Measurements from ENCODE around the gene TDRD5.

TDRD5 gene, protein sequence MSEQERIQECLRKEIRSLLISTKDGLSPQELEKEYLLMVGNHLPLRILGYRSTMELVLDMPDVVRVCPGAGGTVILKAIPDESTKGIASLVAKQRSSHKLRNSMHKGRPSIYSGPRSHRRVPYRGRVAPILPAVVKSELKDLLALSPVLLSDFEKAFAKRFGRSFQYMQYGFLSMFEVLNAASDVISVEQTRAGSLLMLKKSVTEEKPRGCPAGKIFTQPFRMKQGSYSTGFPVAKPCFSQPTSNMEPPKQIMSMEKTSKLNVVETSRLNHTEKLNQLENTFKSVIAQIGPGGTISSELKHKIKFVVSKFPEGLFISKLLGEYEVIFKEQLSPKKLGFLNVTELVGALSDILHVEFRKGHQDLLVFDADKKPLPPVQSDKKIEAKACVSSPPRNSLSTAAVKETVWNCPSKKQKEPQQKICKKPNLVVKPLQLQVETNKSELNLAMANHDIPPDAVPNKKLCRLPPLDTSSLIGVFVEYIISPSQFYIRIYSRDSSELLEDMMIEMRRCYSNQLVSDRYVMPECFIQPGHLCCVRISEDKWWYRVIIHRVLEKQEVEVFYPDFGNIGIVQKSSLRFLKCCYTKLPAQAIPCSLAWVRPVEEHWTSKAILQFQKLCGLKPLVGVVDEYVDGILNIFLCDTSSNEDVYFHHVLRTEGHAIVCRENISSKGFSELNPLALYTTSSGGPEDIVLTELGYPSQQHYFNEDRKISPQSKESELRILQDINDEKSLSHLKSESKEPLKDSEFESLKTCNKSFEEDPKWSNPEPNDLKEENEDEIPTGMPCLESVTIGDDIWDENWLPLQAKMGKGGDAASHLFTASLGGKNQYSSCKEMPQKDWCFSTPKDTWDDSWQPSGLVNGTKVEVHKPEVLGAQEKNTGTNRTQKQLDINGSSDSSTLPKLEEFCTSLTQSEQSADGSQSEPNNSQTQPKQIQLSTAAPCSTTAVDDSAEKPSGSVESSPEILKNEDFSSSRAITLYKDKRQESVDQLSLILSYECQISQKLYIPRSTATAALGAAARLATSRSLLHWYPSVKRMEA

DNA sequence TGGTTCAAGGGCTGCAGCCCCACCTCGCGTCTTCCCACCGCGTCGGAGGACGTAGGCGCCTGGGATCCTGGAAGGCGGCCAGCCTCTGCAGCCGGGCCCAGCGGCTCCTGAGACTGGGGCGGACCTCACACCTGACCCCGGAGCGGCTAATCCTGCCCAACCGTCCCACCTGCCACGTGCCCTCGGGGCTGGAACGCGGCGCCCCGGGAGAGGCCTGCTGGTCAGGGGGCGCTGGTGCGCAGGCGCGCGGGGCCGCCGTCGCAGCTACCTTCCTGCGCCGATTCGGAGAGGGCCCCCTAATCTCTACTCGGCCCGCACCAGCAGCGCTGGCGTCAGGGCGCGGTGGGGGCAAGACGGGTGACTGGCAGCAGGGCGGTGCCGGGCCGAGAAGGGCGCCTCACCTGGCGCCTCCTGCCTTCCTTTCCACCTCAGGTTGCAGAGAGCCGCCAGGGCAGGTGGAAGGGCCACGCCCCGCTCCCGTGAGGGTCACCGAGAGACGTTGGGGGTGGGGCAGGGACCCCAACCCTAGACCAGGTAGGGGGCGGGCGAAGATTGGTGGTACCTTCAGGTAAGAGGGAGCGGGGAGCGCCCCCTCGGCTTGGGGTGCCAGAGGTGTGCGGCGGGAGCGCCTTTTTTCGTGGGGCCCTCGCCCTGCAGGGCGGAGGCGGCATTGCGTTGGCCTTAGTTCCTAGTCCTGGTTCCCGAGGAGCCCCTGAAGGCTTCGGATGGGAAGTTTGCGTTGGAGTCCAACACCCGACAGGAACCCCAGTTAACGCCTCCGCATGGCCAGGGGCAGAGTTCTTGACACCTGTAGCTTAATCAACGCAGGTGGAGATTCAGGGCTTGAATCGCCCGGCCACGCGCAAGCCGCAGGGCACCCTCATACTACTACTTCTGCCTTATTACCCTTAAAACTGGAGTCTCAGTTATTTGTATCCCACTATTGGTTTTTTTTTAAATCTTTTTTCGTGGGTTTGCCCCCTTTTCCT, at the start of gene TDRD5:
Gene TDRD5 (plus strand): TSS at position 241 of the 989 bp plus-strand sequence. CDS start 784 bp downstream, outside the sequence.
- DNase-seq (ENCODE audit: low read depth in 3 of 3) = no peak

DNA sequence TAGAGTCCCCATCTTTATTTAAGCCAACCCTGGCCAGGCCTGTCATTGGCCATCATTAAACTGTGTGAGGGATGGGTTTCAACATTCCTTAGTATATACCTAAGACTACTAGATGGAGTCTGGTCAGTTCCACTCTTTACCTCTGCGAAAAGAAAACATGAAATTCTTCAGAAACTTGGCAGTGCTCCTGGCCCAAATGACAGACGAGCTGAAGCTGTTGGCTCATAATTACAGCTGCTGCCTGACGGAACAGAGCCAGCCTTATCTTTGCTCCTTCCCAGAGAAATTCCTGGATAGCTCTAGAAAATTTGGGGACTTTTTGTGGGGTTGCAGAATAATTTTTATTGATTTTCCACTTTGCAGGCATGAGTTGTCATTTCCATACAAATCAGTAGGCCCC, 46.3 kb upstream of the TDRD5 start:
- no peak for DNase-seq (ENCODE audit: low read depth in 3 of 3)

DNA sequence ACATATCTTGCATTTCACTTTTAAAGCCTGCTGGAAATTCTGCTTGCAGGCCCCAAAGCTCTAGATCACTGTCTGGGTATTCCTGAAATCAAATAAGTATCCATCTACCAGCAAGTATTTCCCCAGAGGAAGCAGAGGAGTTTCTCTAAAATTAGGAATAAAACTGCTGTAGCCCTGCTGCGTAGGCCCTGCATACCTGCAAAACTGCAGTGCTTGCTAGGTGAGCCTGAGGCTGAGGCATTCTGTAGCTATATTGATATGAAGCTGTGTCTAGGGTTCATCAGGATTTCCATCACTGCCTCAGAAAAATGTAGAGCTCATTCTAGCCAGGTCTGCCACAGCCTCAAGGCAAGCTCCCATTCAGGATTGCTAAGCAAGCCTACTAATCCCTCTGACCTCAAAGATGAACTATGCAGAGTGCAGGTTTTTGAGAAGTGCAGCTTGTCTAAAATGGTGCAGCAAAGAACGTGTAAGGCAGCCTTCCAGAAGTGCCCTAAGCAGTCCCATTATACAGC, 44.6 kb upstream of the TDRD5 start:
- DNase-seq (ENCODE audit: low read depth in 3 of 3) = no peak

- no peak for DNase-seq (ENCODE audit: low read depth in 3 of 3)
Measured at GRCh38 chr1:179548666-179549367, 42.8 kb upstream of the TDRD5 start.

- no peak for DNase-seq (ENCODE audit: low read depth in 3 of 3)
Measured at GRCh38 chr1:179549368-179549700, 42.3 kb upstream of the TDRD5 start.

GRCh38 chr1:179550746-179551682, 40.6 kb upstream of the TDRD5 start:
- DNase-seq (ENCODE audit: low read depth in 3 of 3) = no peak

DNA sequence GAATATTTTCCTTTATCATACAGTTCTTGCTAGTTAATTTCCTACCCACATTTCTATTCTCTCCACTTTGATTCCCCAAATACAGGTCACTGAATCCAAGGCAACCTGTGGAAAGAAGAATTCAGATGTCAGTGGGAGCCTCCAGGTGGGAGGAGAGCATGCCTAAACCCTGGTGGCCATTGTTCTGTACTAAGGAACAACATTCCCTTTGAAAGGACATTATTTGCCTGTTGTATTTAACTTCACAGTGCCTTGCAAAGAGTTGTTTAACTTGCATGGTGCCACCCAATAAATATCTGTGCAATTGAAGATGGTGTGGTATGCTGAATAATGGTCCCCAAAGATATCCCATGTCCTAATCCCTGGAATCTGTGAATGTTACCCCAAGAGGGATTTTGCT, 37.2 kb upstream of the TDRD5 start:
- DNase-seq (ENCODE audit: low read depth in 3 of 3) = no peak

- DNase-seq (ENCODE audit: low read depth in 3 of 3) = no peak
Measured at GRCh38 chr1:179558078-179558477, 33.6 kb upstream of the TDRD5 start.

GRCh38 chr1:179575497-179576314, 15.9 kb upstream of the TDRD5 start, which contains the start of gene NPHS2:
Gene NPHS2 (minus strand): TSS chr1:179575948. CDS start chr1:179575864, 84 bp downstream.
- no peak for DNase-seq (ENCODE audit: low read depth in 3 of 3)

DNA sequence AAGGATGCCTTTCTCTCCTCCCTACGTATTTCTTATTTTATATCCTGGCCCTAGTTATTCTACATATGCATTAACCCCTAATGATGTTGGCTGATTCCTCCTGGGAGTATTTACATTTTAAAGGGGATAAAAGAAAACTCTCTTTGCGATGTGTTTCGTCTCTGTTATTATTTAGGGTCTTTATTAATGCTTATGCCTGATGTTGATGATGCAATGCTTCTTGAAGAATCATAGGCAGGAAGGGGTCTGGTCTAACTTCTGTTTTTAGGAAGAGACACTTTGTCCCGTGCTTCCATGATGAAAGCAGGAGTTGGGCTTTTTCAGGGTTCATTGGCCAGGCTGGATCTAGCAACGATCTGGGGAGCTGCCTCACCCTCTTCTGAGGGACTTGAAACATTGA, 15.1 kb upstream of the TDRD5 start:
- DNase-seq (ENCODE audit: low read depth in 3 of 3) = no peak

DNA sequence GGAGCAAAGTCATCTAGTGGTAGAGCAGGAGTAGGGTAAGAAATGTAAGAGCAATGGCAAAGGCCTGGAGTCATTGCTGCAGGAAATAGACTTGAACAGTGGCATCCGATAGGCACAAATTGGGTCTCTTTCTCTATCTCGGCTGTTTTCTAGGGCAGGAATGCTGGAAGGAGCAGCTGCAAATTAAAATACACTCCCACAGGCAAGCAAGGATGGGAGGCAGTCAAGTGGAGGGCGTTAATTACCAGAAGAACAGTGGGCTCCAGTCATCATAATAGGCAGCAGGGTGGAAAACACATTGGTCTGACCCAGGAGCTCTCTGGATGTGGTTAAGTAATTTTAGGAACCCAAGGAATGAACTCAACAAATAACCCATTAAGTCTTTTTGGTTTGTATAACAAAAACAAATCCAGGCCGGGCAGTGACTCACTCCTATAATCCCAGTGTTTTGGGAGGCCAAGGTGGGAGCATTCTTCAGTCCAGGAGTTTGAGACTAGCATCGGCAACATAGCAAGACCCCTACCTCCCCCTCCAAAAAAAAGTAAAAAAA, 7.8 kb upstream of the TDRD5 start:
- DNase-seq (ENCODE audit: low read depth in 3 of 3) = no peak

DNA sequence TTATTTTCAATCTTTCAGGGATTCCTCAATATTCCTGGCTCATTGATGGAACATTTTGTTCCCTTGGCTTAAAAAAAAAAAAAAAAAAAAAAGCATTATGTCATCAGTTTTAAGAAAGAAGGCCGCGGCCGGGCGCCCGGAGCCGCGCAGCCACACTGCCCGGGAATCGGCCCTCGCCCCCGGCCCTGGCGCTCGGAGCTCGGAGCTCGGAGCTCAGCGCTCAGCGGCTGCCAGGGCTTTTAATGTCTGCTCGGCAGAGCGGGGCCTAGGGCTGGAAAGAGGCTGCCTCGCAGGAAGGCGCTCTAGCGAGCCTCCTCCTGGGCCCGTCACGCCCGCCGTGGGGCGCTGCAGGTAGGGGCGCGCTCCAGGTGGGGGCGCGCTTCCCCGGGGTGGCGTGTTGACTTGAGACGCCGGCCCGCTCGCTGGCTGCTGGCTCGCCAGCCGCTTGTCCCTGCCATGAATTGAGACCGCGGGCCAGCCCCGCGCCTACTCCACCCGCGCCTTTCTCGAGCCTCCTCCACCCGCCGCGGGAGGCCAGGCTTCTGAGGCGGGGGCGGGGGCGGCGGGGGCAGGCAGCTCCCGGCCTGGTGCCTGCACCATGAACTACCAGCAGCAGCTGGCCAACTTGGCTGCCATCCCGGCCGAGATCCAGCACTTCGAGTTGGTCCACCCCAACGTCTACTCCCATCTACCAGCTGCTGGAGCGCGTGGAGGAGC, 5.4 kb upstream of the TDRD5 start:
- no peak for DNase-seq (ENCODE audit: low read depth in 3 of 3)

GRCh38 chr1:179587336-179587735, 4.3 kb upstream of the TDRD5 start:
- no peak for DNase-seq (ENCODE audit: low read depth in 3 of 3)

- DNase-seq (ENCODE audit: low read depth in 3 of 3) = no peak
Measured at GRCh38 chr1:179588425-179589024, 3.1 kb upstream of the TDRD5 start.

DNA sequence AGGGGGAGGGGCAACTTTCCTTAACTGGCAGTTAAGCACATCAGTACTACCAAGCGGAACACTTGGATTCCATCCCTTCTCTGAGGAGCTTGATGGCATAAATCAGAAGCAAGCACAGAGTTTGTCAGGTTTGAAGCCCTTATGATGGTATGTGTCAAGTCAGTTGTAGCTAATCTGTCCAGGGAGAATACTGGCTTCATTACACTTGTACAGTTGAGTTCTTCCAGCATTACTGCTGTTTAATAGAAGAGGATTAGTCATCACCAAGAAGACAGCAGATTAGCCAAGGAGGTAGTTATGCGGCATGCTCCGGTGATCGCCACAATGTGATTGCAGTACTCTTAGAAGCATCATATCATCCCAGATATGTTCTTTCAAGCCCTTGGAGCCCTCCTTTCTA, 2.1 kb upstream of the TDRD5 start:
- DNase-seq (ENCODE audit: low read depth in 3 of 3) = no peak

DNA sequence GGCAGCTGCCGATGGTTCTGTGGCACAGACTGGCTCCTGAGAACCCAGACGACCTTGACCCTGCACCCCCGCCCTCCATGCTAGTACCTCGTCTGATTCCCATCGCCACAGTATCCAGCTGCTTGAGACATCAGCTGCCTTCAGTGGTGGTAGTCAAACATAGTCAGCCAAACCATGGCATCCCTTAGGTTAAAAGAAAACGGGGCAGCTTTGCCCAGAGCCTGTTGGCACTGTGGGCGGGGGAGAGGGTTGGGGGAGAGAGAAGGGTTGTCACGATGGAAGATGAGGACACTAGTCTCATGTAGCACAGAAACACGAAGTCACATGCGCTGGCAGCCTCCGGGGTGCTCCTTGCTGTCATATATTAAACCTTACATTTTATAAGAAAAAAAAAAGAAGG, 961 bp upstream of the TDRD5 start:
- DNase-seq (ENCODE audit: low read depth in 3 of 3) = no peak

DNA sequence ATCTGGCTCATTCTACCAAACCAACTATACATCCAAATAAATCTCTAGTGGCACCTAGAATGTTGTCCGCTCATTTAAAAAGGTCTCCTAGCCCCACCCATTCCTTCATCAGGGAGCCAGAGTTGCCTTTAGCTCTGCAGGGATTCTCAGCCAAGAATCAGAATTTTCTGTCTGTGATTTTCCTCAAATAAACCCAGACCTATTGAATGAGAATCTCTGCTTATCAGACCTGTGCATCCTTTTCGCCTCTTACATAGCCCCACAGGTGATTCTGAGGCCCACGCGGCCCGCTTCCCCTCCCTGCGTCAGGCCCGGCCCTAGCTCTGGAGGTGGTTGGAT, 410 bp upstream of the TDRD5 start:
- no peak for DNase-seq (ENCODE audit: low read depth in 3 of 3)
